GM18499 (cell line): ENCODE results near the gene GATAD2B.

Source experiments
- ATAC-seq: cut with Tn5 transposase; IDR thresholded peaks from one replicate; pipeline ENCODE4 v1.9.1; 2021; ENCODE audit warnings: moderate number of reproducible peaks; ENCODE audit not compliant: insufficient read depth, unreplicated experiment

Gene GATAD2B

GRCh38 chr1:153953859-153954365 lies 31.1 kb upstream of the GATAD2B start:
- no peak for ATAC-seq

- no peak for ATAC-seq
These were observed 29.0 kb upstream of the GATAD2B start for GRCh38 chr1:153951801-153952200.

GRCh38 chr1:153951183-153951582 lies 28.4 kb upstream of the GATAD2B start:
- ATAC-seq, result no peak

GRCh38 chr1:153946622-153947241 lies 24.0 kb upstream of the GATAD2B start, which contains the start of gene DENND4B:
Gene DENND4B, minus strand, starts transcription at chr1:153946718. Its CDS starts 2,344 bp downstream, at chr1:153944374.
- ATAC-seq, result peak; percentile 29

- ATAC-seq, result peak; percentile 48
These were observed 23.2 kb upstream of the GATAD2B start for GRCh38 chr1:153945795-153946621.

- ATAC-seq, result no peak
These were observed 22.5 kb upstream of the GATAD2B start for GRCh38 chr1:153945131-153945794.

GRCh38 chr1:153944827-153945117 lies 22.0 kb upstream of the GATAD2B start:
- no peak for ATAC-seq

GRCh38 chr1:153944005-153944826 lies 21.4 kb upstream of the GATAD2B start:
- ATAC-seq, result no peak

- ATAC-seq, result no peak
These were observed 20.2 kb upstream of the GATAD2B start for GRCh38 chr1:153942766-153943549.

GRCh38 chr1:153941826-153942725 lies 19.3 kb upstream of the GATAD2B start:
- no peak for ATAC-seq

- no peak for ATAC-seq
These were observed 18.0 kb upstream of the GATAD2B start for GRCh38 chr1:153940756-153941155.

- ATAC-seq, result no peak
These were observed 16.7 kb upstream of the GATAD2B start for GRCh38 chr1:153939476-153939875.

GRCh38 chr1:153938996-153939395 lies 16.2 kb upstream of the GATAD2B start:
- no peak for ATAC-seq

GRCh38 chr1:153937331-153937730 lies 14.6 kb upstream of the GATAD2B start:
- no peak for ATAC-seq

GRCh38 chr1:153936011-153936802 lies 13.4 kb upstream of the GATAD2B start:
- no peak for ATAC-seq

- ATAC-seq, result no peak
These were observed 12.0 kb upstream of the GATAD2B start for GRCh38 chr1:153934746-153935145.

GRCh38 chr1:153933955-153934354 lies 11.2 kb upstream of the GATAD2B start:
- no peak for ATAC-seq

GRCh38 chr1:153933430-153933829 lies 10.7 kb upstream of the GATAD2B start:
- ATAC-seq, result no peak
